ENCODE measurements around the gene CCR7.

The CCR7 gene

DNA sequence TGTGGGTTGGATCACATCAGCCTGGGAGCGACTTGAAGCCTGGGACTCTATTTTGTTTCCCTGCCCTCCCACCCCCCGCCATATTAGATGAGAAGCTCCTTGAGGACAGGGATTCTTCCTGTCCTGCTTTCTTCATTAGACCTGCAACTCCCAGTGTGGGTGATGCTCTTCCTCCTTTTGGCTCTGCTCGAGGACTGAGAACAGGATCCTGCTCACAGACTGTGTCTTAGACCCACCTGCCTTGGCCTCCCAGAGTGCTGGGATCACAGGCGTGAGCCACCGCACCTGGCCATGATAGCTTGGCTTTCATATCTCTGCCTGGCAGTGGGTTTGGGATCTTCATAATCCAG, 42.3 kb downstream of the CCR7 start:
- no peak for DNase-seq (ENCODE audit: low read depth, low spot score)
- H3K4me3 ChIP-seq: no peak overlapping the region
- no peak overlapping the region for H3K9ac ChIP-seq (ENCODE audit: insufficient read length)
- no peak overlapping the region for H3K27ac ChIP-seq
- no peaks in the 10 kb centered on the region for H3K36me3 ChIP-seq (ENCODE audit: insufficient read depth, low read length)
- TF ChIP-seq FOXP2 (optimal IDR thresholded peaks at IDR 0.05; ENCODE audit: control extremely low read depth, extremely low read length, insufficient read depth): no peak
- no peak for TF ChIP-seq EZH2 (IDR thresholded peaks at IDR 0.05)
- no peak for TF ChIP-seq POLR2AphosphoS5 (IDR thresholded peaks at IDR 0.05; ENCODE audit: borderline replicate concordance, low read depth, low read length)
- H3K9me3 ChIP-seq (ENCODE audit: low read depth, low read length): no peaks in the 10 kb centered on the region; the same call in 1 of the 2 replicates

DNA sequence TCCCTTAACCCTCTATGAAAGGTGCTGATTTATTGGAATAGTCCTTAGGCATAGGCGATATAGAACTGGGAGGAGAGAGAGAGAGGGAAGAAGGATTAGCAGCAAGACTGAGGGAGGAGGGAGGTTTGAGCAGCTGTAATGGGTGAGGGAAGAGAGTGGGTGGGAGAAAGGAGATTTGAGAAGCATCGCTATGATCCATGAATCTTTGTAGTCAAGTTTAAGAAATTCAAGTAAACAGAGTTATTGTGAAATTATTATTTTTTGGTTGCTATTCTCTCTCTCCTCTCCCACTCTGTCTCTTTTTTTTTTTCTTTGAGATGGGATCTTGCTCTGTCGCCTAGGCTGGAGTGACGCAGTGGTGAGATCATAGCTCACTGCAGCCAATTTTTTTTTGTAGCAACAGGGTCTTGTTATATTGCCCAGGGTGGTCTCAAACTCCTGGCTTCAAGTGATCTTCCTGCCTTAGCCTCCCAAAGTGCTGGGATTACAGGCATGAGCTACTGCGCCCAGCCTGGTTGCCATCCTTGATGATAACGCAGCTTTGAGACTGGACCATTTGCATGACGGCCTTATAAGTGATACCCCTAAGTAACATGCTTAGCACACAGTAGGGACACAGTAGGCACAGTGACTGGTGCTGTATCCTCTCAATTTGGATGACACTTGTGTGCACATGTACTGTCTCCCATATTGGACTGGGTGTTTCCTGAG, 42.9 kb downstream of the CCR7 start:
- no peak overlapping the region for H3K27ac ChIP-seq
- DNase-seq (ENCODE audit: low read depth, low spot score): no peak
- no peak overlapping the region for H3K4me3 ChIP-seq
- TF ChIP-seq FOXP2 (optimal IDR thresholded peaks at IDR 0.05; ENCODE audit: control extremely low read depth, extremely low read length, insufficient read depth) (no peak), POLR2AphosphoS5 (IDR thresholded peaks at IDR 0.05; ENCODE audit: borderline replicate concordance, low read depth, low read length) (no peak), EZH2 (IDR thresholded peaks at IDR 0.05) (no peak)
- no peaks in the 10 kb centered on the region for H3K36me3 ChIP-seq (ENCODE audit: insufficient read depth, low read length)
- no peak overlapping the region for H3K9ac ChIP-seq (ENCODE audit: insufficient read length)
- H3K9me3 ChIP-seq (ENCODE audit: low read depth, low read length): no peaks in the 10 kb centered on the region; the same call in 1 of the 2 replicates

DNA sequence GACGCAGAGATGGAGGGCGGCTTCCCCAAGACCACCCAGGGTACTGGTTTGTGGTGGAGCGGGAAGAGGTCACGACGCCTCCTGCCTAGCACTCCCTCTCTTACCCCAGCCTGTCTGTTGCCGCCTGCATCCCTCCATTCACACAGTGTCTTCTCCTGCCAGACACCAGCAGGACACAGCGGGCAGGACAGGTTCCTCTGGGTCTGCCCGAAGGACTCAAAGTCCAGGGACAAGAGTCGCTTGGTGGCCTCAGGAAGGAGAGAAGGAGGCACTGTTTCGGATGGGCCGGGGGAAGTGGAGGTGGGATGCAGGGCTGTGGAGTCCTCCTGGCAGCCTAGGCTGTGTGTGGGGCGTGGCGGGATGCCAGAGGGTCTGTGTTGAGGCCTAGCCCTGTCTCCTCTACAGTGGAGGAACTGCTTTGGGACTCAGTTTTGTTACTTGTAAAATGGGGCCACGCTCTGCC, 44.2 kb downstream of the CCR7 start:
- Histone ChIP-seq H3K36me3 (ENCODE audit: insufficient read depth, low read length) (no peaks in the 10 kb centered on the region), H3K9me3 (ENCODE audit: low read depth, low read length) (no peaks in the 10 kb centered on the region; the same call in 1 of the 2 replicates), H3K9ac (ENCODE audit: insufficient read length) (no peak overlapping the region), H3K4me3 (no peak overlapping the region), H3K27ac (no peak overlapping the region)
- TF ChIP-seq POLR2AphosphoS5 (IDR thresholded peaks at IDR 0.05; ENCODE audit: borderline replicate concordance, low read depth, low read length): no peak
- TF ChIP-seq EZH2 (IDR thresholded peaks at IDR 0.05): no peak
- TF ChIP-seq FOXP2 (optimal IDR thresholded peaks at IDR 0.05; ENCODE audit: control extremely low read depth, extremely low read length, insufficient read depth): no peak
- no peak for DNase-seq (ENCODE audit: low read depth, low spot score)

DNA sequence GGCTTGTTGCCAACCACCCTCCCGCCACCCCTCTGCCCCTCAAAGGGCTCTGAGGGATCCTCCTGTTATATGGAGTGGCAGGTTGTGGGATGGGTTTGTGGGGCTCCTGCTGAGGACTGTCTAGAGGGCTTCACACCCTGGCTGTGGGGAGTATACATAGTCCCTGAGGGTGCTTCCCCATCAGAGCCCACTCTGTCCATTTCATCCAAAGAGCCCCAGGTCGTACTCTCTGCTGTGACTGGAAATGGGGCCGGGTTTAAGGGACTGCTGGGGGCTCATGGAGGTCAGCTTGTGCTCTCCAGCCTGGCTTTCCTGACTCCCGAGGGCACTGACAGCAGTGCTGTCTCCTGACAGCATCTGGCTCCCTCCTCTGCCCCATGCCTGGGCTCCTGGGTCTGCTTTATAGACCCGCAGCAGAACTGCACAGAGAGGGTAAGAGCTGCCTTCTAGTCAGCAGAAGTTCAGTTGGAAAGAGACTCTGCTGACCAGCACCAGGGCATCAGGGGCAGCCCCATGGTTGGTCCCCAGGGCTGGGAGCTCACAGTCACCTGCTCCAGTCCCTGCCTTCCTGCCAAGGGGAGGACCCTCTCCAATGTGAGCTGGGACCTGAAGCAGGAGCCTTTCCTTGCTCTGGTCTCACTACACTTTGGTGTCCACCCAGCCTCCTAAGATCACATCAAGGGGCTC, 46.0 kb downstream of the CCR7 start:
- Histone ChIP-seq H3K9me3 (ENCODE audit: low read depth, low read length) (no peaks in the 10 kb centered on the region), H3K36me3 (ENCODE audit: insufficient read depth, low read length) (no peaks in the 10 kb centered on the region), H3K9ac (ENCODE audit: insufficient read length) (no peak overlapping the region), H3K4me3 (no peak overlapping the region), H3K27ac (no peak overlapping the region)
- no peak for DNase-seq (ENCODE audit: low read depth, low spot score)
- TF ChIP-seq POLR2AphosphoS5 (IDR thresholded peaks at IDR 0.05; ENCODE audit: borderline replicate concordance, low read depth, low read length) (no peak), EZH2 (IDR thresholded peaks at IDR 0.05) (no peak), FOXP2 (optimal IDR thresholded peaks at IDR 0.05; ENCODE audit: control extremely low read depth, extremely low read length, insufficient read depth) (no peak)

DNA sequence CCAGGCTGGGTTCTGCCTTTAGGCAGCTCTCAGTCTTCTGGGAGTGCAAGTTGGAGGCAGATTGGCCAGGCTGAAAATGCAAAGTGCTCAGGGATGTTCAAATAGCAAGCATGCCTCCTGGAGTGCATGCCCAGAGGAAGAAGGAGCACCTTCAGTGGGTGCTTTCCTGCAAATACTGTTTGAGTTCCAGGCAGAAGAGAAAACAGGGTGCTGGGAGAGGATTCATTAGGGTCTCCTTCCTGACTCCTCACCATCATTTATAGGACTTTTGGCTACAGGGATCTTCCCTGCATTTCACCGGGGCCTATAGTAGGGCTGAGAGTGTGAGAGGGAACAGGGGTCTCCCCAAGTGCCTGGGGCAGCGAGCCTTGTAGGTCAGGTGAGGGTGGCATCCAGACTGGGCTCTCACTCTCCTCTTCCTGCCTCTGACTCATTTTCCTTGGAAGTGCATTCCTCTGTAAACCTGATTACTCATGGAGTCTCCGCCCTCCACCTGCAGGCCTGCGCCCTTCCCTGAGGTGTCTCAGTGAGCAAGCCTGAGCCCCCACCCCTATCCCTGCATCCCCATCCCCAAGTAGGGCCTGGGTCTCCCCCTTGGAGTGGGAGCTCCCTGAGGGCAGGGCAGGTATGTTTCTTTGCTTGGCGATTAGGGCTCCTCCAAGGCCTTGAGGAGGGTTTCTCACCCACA, 46.7 kb downstream of the CCR7 start:
- no peak for DNase-seq (ENCODE audit: low read depth, low spot score)
- TF ChIP-seq EZH2 (IDR thresholded peaks at IDR 0.05) (no peak), POLR2AphosphoS5 (IDR thresholded peaks at IDR 0.05; ENCODE audit: borderline replicate concordance, low read depth, low read length) (no peak)
- Histone ChIP-seq H3K4me3 (no peak overlapping the region), H3K27ac (no peak overlapping the region), H3K36me3 (ENCODE audit: insufficient read depth, low read length) (no peaks in the 10 kb centered on the region), H3K9me3 (ENCODE audit: low read depth, low read length) (no peaks in the 10 kb centered on the region), H3K9ac (ENCODE audit: insufficient read length) (no peak overlapping the region)

DNA sequence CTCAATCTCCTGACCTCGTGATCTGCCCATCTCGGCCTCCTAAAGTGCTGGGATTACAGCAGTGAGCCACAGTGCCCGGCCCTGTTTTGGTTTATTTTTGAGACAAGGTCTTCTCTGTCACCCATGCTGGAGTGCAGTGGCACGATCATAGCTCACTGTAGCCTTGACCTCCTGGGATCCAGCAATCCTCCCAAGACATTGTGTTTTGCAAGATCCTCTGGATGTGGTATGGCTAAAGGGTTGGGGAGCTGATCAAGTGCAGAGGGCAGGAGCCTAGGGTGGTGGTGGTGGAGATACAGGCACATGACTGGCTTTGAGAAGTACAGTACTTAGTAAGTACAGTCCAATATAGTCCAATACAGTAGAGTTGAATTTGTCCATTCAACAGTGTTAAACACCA, 47.3 kb downstream of the CCR7 start:
- no peaks in the 10 kb centered on the region for H3K9me3 ChIP-seq (ENCODE audit: low read depth, low read length)
- H3K36me3 ChIP-seq (ENCODE audit: insufficient read depth, low read length): no peaks in the 10 kb centered on the region
- no peak overlapping the region for H3K9ac ChIP-seq (ENCODE audit: insufficient read length)
- no peak overlapping the region for H3K27ac ChIP-seq
- no peak overlapping the region for H3K4me3 ChIP-seq
- DNase-seq (ENCODE audit: low read depth, low spot score): no peak
- TF ChIP-seq EZH2 (IDR thresholded peaks at IDR 0.05) (no peak), POLR2AphosphoS5 (IDR thresholded peaks at IDR 0.05; ENCODE audit: borderline replicate concordance, low read depth, low read length) (no peak), FOXP2 (optimal IDR thresholded peaks at IDR 0.05; ENCODE audit: control extremely low read depth, extremely low read length, insufficient read depth) (no peak)

DNA sequence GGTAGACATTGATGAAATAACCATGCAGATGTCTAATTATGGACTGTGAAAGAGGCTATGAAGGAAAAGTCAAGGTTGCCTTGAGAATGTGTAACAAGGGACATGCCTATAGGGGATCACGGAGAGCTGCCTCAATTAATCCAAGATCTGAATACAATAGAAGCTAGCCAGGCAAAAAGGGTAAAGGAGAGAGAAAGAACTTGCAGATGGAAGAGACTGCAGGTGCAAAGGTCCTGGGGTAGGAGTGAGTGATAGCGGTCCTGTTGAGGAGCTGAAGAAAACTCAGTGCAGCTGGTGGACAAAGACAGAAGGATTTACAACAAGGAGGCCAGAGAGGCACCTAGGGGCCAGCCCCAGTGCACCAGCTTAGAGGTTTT, 48.0 kb downstream of the CCR7 start:
- Histone ChIP-seq H3K4me3 (no peak overlapping the region), H3K9me3 (ENCODE audit: low read depth, low read length) (no peaks in the 10 kb centered on the region), H3K27ac (0 out of 2 replicates have a peak overlapping the region, but pooled peaks have one; percentile 51), H3K9ac (ENCODE audit: insufficient read length) (no peak overlapping the region), H3K36me3 (ENCODE audit: insufficient read depth, low read length) (no peaks in the 10 kb centered on the region)
- DNase-seq (ENCODE audit: low read depth, low spot score): no peak
- TF ChIP-seq EZH2 (IDR thresholded peaks at IDR 0.05) (no peak), POLR2AphosphoS5 (IDR thresholded peaks at IDR 0.05; ENCODE audit: borderline replicate concordance, low read depth, low read length) (no peak), FOXP2 (optimal IDR thresholded peaks at IDR 0.05; ENCODE audit: control extremely low read depth, extremely low read length, insufficient read depth) (no peak)

DNA sequence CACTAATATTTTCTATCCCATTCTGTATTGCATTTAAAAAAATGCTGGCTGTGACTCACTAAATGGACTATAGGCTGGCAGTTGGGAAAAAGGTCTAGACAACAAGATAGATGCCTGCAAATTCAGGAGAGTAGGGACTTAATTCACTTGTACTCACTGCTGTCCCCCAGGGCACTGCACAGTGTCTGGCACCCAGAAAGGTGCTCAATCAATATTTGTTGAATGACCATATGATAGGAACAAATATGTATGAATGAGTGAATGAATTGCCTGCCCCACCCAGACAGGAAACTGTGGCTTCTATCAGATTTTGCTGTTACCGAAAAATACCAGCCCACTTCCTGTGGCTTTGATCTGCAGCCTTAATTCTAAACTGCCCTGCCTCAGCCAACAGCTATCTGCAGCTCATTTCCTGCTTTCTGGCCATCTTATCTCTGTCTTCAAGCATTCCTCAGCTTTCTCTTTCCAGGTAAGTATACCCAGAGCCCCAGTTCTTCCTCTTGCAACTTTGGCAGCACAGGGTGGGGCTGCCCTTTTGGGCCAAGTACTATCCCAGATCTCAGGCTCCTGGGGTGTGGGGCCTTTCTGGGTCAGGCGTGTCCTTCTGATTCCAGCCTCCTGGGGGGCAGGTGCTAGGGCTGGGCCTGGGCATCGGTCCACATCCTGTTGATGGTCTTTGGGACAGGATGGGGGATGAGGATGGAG, 48.5 kb downstream of the CCR7 start:
- H3K9ac ChIP-seq (ENCODE audit: insufficient read length): peak overlapping the region; percentile 15
- DNase-seq (ENCODE audit: low read depth, low spot score): peak; percentile 53

More for the DNA sequence above, 48.5 kb downstream of the CCR7 start:
- no peak; the same call in 1 of the 2 replicates for TF ChIP-seq POLR2AphosphoS5 (IDR thresholded peaks at IDR 0.05; ENCODE audit: borderline replicate concordance, low read depth, low read length)
- TF ChIP-seq FOXP2 (optimal IDR thresholded peaks at IDR 0.05; ENCODE audit: control extremely low read depth, extremely low read length, insufficient read depth): no peak
- TF ChIP-seq EZH2 (IDR thresholded peaks at IDR 0.05): no peak
- Histone ChIP-seq H3K36me3 (ENCODE audit: insufficient read depth, low read length) (no peaks in the 10 kb centered on the region), H3K9me3 (ENCODE audit: low read depth, low read length) (no peaks in the 10 kb centered on the region), H3K4me3 (peak overlapping the region; percentile 43; the same call in 1 of the 2 replicates), H3K27ac (peak overlapping the region; percentile 51; the same call in 1 of the 2 replicates)

Data from SK-N-MC (cell line).